Esophagus squamous epithelium (tissue), 5 donors: ENCODE data around the gene NAA10. TPM values are rescaled to one million over a fixed set of nuclear protein-coding genes. Genes with fewer than 3 reads are reported as not detected.

Experiments used
- DNase-seq: peaks from one replicate; lab custom pipeline; 2025; lab: John Stamatoyannopoulos, UW
- H3K27ac ChIP-seq, 4 donors: fragments of 200-600 bp; sonication (generic); one replicate each; pipeline ENCODE4 v1.5.1; 2016 to 2019; ENCODE audit warnings: mild to moderate bottlenecking in 1 of 4
- H3K27me3 ChIP-seq, 4 donors: fragments of 200-600 bp; sonication (generic); 1 replicate in 3 of 4; 2 replicates in 1 of 4; pipeline versions ENCODE4 v1.5.1 to v1.6.0; 2017 to 2021; ENCODE audit warnings: antibody characterized with exemption in 1 of 4
- H3K36me3 ChIP-seq, 3 donors: fragments of 200-600 bp; sonication (generic); one replicate each; pipeline ENCODE4 v1.5.1; 2016 to 2019
- H3K4me1 ChIP-seq, 3 donors: fragments of 200-600 bp; sonication (generic); one replicate each; pipeline ENCODE4 v1.5.1; 2017 to 2019
- H3K4me3 ChIP-seq, 4 donors: fragments of 200-600 bp; sonication (generic); 1 replicate in 3 of 4; 2 replicates in 1 of 4; pipeline ENCODE4 v1.5.1; 2016 to 2019; ENCODE audit warnings: mild to moderate bottlenecking in 2 of 4, moderate library complexity in 1 of 4
- H3K9me3 ChIP-seq, 3 donors: fragments of 200-600 bp; sonication (generic); one replicate each; pipeline ENCODE4 v1.5.1; 2016 to 2019
- CTCF ChIP-seq, 6 experiments: fragments of 450-650 bp in 4 of 6; fragments of 200-600 bp in 2 of 6; sonication (generic) in 2 of 6; IDR thresholded peaks; one replicate each; pipeline ENCODE4 v1.5.1; 2016 to 2019; ENCODE audit warnings: antibody characterized with exemption in 6 of 6, mild to moderate bottlenecking in 4 of 6, moderate library complexity in 4 of 6
- POLR2A ChIP-seq, 4 donors: fragments of 450-650 bp; IDR thresholded peaks; one replicate each; pipeline ENCODE4 v1.6.1; 2017; ENCODE audit warnings: antibody characterized with exemption in 4 of 4, mild to moderate bottlenecking in 4 of 4, moderate library complexity in 3 of 4
- WGBS, 2 donors: methylation state at CpG; one replicate each; pipeline ENCODE4 v1.1.5; 2018; 5-methylcytosine and 5-hydroxymethylcytosine counted together
- intact Hi-C: fragments of 100-400 bp; cut with DNase I; formaldehyde crosslinking; loops from one replicate; pipeline ENCODE4 v1.15.0; 2022
- small RNA-seq, 4 donors: library from RNA; depleted of rRNA; stranded (forward); fragments of <200 nt; gene quantifications; one replicate each; pipeline ENCODE3, GENCODE V24; 2016
- total RNA-seq, 4 donors: library from RNA; depleted of rRNA; stranded (reverse); fragments of >200 nt; gene quantifications; one replicate each; pipeline ENCODE4 v1.1.0, GENCODE V29; 2016
- donor health status: DM: yes; HTN: yes; CAD: no.

The NAA10 gene
- total RNA-seq, 4 donors from 2014 or later, result 42.5 to 92.5 (median 87.6) TPM

DNA sequence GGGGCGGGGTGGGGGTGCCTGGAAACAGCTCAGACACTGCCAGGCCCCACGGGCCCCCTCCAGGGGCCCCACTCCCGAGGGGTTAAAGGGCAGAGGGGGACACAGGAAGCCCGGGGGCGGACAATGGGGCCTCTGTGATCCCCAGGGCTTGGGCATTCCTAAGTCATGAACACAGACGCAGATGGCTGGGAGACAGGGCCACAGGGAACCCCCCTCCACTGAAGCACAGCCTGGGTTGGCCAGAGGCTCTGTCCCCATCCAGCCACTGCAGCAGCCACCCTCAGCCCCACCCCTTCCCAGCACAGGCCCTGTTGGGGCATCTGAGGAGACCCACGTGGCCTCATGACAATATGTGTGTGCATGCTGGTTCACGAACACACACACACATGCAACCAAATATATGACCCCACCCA lies 52.7 kb downstream of the NAA10 start:
- H3K27me3 ChIP-seq, result peaks cover 0 to 97% (median 31%) of the 10 kb centered on the region in 4 donors
- TF ChIP-seq POLR2A (IDR thresholded peaks at IDR 0.05), result no peak
- TF ChIP-seq CTCF (IDR thresholded peaks at IDR 0.05), result no peak
- peaks cover 0 to 14% (median 6%) of the 10 kb centered on the region in 3 donors for H3K4me1 ChIP-seq
- H3K9me3 ChIP-seq, result no peaks in the 10 kb centered on the region
- no peaks in the 10 kb centered on the region for H3K36me3 ChIP-seq
- H3K27ac ChIP-seq, result no peak overlapping the region
- intact Hi-C loops, result no loop called here
- no peak overlapping the region for H3K4me3 ChIP-seq
- 33% methylated on average over 1 of the region's 8 CpGs; no CpG with 5 or more reads in 1 of the 2 donors for WGBS, 2 donors
- DNase-seq, result no peak

DNA sequence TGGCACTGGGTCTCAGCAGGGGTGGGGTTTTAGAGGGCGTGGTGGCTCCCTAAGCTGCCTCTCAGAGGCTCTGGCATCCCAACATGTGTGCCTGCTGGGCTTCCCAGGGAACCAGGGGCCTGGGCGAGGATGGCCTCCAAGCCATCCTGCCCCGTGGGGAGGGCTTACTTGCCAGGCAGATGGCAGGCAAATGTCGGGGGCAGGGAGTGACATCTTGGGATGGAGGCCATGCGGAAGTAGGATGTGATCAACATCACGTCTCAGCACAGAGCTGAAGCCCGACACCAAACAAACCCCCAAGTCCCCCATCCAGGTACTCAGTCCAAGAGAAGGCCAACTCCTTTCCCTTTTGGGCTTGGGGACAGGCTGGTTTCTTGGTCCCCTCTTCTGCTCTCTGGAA lies 53.6 kb downstream of the NAA10 start:
- no peaks in the 10 kb centered on the region for H3K36me3 ChIP-seq
- peaks cover 0 to 12% (median 6%) of the 10 kb centered on the region in 3 donors for H3K4me1 ChIP-seq
- no peak for TF ChIP-seq CTCF (IDR thresholded peaks at IDR 0.05)
- TF ChIP-seq POLR2A (IDR thresholded peaks at IDR 0.05), result no peak
- no peak overlapping the region for H3K4me3 ChIP-seq
- DNase-seq, result no peak
- H3K9me3 ChIP-seq, result no peaks in the 10 kb centered on the region
- 100% methylated on average over 1 of the region's 7 CpGs; no CpG with 5 or more reads in 1 of the 2 donors for WGBS, 2 donors
- intact Hi-C loops, result no loop called here
- peaks cover 0 to 89% (median 27%) of the 10 kb centered on the region in 4 donors for H3K27me3 ChIP-seq
- no peak overlapping the region for H3K27ac ChIP-seq

- TF ChIP-seq CTCF (IDR thresholded peaks at IDR 0.05) (no peak), POLR2A (IDR thresholded peaks at IDR 0.05) (no peak)
- no CpG with 5 or more reads among the region's 6 CpGs for WGBS, 2 donors
- Histone ChIP-seq H3K4me1 (peaks cover 0 to 5% (median 4%) of the 10 kb centered on the region in 3 donors), H3K9me3 (no peaks in the 10 kb centered on the region), H3K27ac (no peak overlapping the region), H3K27me3 (peaks cover 0 to 86% (median 25%) of the 10 kb centered on the region in 4 donors), H3K4me3 (no peak overlapping the region), H3K36me3 (no peaks in the 10 kb centered on the region)
- no peak for DNase-seq
- intact Hi-C loops, result no loop called here
Measured at GRCh38 chrX:153880440-153880815, 54.4 kb downstream of the NAA10 start.

GRCh38 chrX:153879741-153880439 lies 54.9 kb downstream of the NAA10 start:
- intact Hi-C loops, result loop anchor here (10.0 kb wide), 1 partner anchor 65 kb away; no protein-coding TSS in a partner anchor
- no peak for DNase-seq
- TF ChIP-seq POLR2A (IDR thresholded peaks at IDR 0.05), result no peak
- no peak for TF ChIP-seq CTCF (IDR thresholded peaks at IDR 0.05)
- no peak overlapping the region for H3K27ac ChIP-seq
- H3K9me3 ChIP-seq, result no peaks in the 10 kb centered on the region
- no peaks in the 10 kb centered on the region for H3K36me3 ChIP-seq
- no peak overlapping the region for H3K4me3 ChIP-seq
- no peaks in the 10 kb centered on the region for H3K4me1 ChIP-seq
- 30% methylated on average over 2 of the region's 12 CpGs; no CpG with 5 or more reads in 1 of the 2 donors for WGBS, 2 donors
- peaks cover 0 to 80% (median 20%) of the 10 kb centered on the region in 4 donors for H3K27me3 ChIP-seq

Small RNA genes lying within 50 kb of the gene (small RNA-seq; reads per million reads assigned to genes)
- 0 to 0.45 (median 0.21) reads per million in 4 donors for gene MIR3202-1

Other genes with a start within 250 kb of the NAA10 start
- 10 to 100 TPM; 19.5 to 36.2 (median 25.4) TPM for gene SLC6A8, start 247.1 kb downstream of the NAA10 start, total RNA-seq
- gene BCAP31, start 210.7 kb downstream of the NAA10 start, total RNA-seq, result 100 to 1,000 TPM in 3 of 4 donors, 10 to 100 TPM in 1; 99.2 to 180 (median 142) TPM
- gene ABCD1, start 210.2 kb downstream of the NAA10 start, total RNA-seq, result 1 to 10 TPM; 1.8 to 5.0 (median 3.5) TPM
- gene PLXNB3, start 170.8 kb downstream of the NAA10 start, total RNA-seq, result 10 to 100 TPM in 1 of 4 donors, 1 to 10 TPM in 3; 3.2 to 13.4 (median 6.9) TPM
- under 1 TPM in 3 of 4 donors, not detected in 1; 0.09 to 0.38 (median 0.15) TPM for gene SRPK3, start 154.0 kb downstream of the NAA10 start, total RNA-seq
- 10 to 100 TPM; 60.7 to 67.8 (median 64.1) TPM for gene IDH3G, start 140.7 kb downstream of the NAA10 start, total RNA-seq
- 100 to 1,000 TPM; 131 to 257 (median 159) TPM for gene SSR4, start 140.4 kb downstream of the NAA10 start, total RNA-seq
- 1 to 10 TPM in 3 of 4 donors, under 1 TPM in 1; 0.97 to 3.4 (median 1.9) TPM for gene PDZD4, start 104.5 kb downstream of the NAA10 start, total RNA-seq
- 1 to 10 TPM in 2 of 4 donors, under 1 TPM in 2; 0.35 to 3.2 (median 1.3) TPM for gene L1CAM, start 48.9 kb downstream of the NAA10 start, total RNA-seq
- 1 to 10 TPM in 1 of 4 donors, under 1 TPM in 3; 0.19 to 1.3 (median 0.29) TPM for gene AVPR2, start 30.4 kb downstream of the NAA10 start, total RNA-seq
- 10 to 100 TPM in 1 of 4 donors, 1 to 10 TPM in 3; 3.9 to 18.3 (median 7.6) TPM for gene ARHGAP4, start 8.8 kb downstream of the NAA10 start, total RNA-seq
- 1 to 10 TPM in 2 of 4 donors, under 1 TPM in 1, not detected in 1; 0.45 to 7.6 (median 3.1) TPM for gene RENBP, start 9.6 kb upstream of the NAA10 start, total RNA-seq
- 10 to 100 TPM; 22.2 to 54.0 (median 37.0) TPM for gene HCFC1, start 36.8 kb upstream of the NAA10 start, total RNA-seq
- gene TMEM187, start 37.7 kb upstream of the NAA10 start, total RNA-seq, result 1 to 10 TPM; 2.5 to 4.1 (median 3.8) TPM
- 100 to 1,000 TPM in 2 of 4 donors, 10 to 100 TPM in 2; 73.5 to 117 (median 96.8) TPM for gene IRAK1, start 84.9 kb upstream of the NAA10 start, total RNA-seq
- 10 to 100 TPM; 17.7 to 38.7 (median 25.4) TPM for gene MECP2, start 162.7 kb upstream of the NAA10 start, total RNA-seq
- gene OPN1LW, start 209.2 kb upstream of the NAA10 start, total RNA-seq, result not detected
- gene OPN1MW, start 247.6 kb upstream of the NAA10 start, total RNA-seq, result not detected